Measurements from ENCODE around the gene RACK1.

Gene RACK1

GRCh38 chr5:181259283-181259682, 15.6 kb upstream of the RACK1 start:
- FAIRE-seq, result no peak

- FAIRE-seq, result no peak
Measured at GRCh38 chr5:181258576-181258975, 14.9 kb upstream of the RACK1 start.

DNA sequence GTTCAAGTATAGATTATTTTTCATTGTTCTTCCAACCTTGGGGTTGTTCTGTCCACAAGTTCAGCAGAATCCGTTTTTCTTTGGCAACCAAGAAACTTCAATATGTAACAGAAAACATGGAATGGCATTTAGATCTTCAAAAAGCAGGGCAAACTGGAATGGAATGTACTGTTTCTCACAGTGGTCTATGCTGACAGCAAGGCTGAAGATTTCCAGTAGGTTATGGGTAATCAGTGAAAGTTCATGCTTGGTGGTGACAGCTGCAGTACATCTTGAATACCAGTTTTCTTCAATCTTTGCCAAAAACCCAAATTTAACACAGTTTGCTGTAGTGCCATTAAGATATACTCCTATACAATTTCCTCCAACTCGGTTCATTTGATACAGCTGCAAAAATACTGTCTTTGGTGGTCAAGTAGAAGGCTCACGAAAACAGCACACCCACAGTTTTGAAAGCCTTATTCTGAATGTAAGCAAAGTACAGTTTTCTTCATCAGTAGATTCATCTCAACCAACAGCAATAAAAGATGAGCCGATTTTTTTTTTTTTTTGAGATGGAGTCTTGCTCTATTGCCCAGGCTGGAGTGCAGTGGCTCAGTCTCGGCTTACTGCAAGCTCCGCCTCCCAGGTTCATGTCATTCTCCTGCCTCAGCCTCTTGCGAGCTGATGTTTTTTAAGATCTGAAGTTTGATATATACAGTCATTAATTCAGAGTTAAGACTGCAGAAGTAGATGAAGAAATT, 12.3 kb upstream of the RACK1 start:
- no peak for FAIRE-seq

GRCh38 chr5:181255276-181255675, 11.6 kb upstream of the RACK1 start:
- FAIRE-seq, result no peak

DNA sequence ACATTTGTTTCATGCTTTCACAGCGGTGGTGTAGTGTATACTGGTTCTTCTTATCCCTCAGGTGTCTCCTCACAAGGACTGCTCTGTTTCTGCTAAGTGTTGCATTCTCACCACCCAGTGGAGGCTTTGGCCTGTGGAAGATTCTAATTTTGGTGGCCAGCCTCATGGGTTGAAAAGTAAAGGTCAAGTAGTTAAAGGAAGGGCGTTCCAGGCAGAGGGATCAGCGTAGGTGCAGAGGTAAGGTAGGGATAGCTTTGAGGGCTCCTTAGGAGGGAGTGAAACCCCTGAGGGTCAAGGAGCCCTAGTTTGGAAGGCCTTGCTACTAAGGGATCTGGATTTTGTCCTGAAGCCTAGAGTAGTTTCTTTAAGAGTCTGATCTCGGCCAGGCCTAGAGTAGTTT, 4.6 kb upstream of the RACK1 start:
- FAIRE-seq, result no peak

DNA sequence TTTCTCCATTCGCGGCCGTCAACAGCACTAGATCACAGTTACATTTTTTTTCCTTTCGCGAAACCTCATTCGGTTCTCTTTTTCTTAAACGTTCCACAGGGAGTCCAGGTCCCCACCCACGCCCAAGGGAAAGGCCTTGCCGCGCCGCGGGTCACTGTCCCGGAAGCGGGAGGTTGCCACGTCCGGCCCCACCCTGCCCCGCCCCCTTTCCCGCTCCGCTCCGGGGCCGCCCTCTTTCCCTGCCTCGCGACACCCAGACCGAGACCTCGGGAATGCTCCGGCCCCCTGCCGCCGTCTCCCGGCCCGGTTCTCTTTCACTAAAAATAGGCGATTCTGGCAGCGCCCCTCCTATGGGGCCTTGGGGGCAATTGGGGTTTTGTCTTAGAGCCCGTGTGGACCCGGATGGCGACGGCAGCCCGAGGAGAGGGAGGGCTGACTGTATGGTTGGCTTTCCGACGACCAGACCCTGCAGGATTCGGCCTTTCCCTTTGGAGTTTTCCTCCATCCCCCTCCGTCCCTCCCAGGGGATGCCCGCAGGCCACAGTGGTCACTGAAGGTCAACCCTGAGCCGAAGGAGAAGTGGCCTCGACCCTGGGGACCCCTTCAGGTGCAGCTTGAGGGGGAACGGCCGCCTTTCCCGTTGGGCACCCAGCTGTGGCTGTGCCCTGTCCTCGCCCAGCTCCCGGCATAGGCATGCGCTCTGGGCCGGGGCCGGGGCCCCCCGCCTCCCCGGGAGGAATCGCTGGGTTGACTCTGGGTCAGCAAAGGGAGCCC, 2.8 kb upstream of the RACK1 start:
- FAIRE-seq, result no peak

- no peak for FAIRE-seq
Measured at GRCh38 chr5:181245427-181246275, 1.9 kb upstream of the RACK1 start.

DNA sequence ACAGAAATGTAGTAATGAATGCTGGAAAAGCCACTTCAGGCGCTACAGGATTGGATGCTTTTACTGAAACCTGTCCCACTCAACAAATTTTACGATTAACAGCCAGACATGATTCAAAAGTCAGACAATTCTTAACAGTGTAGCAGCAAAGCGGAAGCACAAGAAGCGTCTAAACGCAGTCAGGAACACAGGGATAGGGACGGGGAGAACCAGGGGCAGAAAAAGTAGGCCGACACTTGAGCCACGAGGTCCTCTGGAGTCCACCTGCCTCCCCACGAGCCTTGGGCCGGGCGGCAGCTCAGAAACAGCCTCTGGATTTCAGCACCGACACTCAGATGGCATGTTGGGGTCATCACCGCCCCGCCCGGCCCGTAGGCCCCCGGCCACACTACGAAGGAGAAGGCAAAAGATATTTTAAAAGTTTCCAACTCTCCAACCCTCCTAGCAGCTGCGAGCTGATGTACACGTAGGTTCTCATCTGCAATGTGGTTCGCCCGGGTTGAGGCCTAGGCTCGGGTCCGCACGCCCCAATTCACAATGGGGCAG, 615 bp downstream of the RACK1 start:
- no peak for FAIRE-seq

- no peak for FAIRE-seq
Measured at GRCh38 chr5:181242031-181242451, 1.7 kb downstream of the RACK1 start.

DNA sequence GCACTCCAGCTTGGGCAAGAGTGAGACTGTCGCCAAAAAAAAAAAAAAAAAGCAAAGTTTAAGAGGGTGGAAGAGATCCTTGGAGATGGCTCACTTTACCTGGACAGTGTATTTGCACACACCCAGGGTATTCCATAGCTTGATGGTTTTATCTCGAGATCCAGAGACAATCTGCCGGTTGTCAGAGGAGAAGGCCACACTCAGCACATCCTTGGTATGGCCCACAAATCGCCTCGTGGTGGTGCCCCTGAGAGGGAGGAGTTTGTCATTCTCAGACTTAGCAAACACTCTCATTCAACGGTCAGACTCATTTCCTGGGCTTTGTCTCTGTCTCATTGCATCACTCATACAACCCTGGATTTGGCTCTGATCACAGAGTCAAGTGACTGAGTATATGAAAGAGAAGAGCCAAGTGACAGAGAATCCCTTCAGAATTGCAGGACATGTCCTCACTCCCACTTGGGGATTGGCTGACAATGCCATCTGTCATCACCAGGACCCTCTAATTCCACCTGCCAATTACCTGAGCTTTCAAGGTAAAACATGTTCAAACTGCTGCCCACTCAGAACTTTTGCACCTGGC, 2.2 kb downstream of the RACK1 start:
- no peak for FAIRE-seq

- FAIRE-seq, result no peak
Measured at GRCh38 chr5:181239062-181239663, 4.5 kb downstream of the RACK1 start.

DNA sequence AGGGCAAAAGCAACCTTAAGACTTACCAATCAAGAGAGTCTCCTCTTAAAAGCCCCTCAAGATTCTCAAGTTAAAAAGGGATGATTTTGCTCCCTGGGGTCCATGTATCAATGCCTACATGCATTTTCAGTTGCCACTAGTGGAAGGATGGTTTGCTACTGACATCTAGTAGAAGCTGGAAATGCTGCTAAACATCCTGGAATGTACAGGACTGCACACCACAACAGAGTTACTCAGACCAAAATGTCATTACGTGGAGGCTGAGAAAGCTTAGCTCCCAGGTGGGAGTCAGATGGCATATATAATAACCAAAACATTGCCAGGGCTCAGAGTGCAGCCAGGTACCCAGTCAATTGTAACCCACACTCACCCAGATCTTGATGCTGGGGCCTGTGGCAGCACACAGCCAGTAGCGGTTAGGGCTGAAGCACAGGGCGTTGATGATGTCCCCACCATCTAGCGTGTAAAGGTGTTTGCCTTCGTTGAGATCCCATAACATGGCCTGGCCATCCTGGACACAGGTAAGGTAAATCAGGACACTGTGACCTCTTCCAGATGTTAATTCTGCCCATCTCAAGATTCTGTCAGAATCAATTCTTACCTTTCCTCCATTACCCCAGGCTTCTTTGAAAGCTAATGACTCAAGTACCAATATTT, 5.8 kb downstream of the RACK1 start:
- no peak for FAIRE-seq

DNA sequence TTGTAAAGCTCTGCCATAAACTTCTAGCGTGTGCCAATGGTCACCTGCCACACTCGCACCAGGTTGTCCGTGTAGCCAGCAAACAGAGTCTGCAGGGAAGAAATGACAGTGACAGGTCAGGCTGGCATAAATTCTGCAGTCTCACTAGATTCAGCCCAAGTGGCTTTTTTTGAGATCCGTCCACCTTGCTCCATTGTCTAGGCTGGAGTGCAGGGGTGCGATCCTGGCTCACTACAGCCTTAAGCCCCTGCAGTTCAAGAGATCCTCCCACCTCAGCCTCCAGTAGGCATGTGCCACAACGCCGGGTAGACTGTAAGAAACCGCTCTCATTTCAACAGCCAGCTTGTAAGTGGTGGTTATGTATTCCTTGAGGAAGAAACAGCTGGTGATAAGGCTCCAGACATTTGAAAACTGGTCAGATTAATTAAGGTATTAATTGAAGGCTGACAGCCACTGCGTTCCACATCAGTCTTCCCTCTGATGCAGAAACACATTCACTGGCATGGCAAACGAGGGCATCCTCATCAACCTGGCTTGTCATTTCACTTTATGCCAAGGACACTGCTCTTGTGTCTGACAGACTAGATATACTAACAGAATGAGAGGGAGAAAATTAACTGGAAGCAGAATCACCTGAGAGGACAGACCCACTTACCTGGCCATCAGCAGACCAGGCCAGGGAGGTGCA, 6.6 kb downstream of the RACK1 start:
- no peak for FAIRE-seq

DNA sequence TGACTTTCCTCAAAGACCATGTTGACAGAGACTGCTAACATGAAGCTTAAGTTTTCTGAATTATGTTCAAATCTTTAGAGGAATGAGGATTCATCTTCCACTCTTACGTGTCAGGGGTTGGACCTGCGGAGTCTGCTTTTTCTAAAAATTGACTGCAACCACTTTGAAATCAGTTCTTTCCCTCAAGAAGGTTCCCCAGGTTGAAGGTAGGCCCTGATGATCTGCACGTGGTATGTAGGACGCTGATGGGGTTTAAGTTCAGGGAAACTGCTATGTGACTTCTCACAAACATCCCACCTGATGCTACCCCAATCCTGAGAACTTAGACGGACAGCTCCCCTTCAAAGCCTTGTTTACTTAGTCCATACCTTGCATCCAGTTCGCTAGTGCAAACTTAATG, 7.2 kb downstream of the RACK1 start:
- FAIRE-seq, result no peak

DNA sequence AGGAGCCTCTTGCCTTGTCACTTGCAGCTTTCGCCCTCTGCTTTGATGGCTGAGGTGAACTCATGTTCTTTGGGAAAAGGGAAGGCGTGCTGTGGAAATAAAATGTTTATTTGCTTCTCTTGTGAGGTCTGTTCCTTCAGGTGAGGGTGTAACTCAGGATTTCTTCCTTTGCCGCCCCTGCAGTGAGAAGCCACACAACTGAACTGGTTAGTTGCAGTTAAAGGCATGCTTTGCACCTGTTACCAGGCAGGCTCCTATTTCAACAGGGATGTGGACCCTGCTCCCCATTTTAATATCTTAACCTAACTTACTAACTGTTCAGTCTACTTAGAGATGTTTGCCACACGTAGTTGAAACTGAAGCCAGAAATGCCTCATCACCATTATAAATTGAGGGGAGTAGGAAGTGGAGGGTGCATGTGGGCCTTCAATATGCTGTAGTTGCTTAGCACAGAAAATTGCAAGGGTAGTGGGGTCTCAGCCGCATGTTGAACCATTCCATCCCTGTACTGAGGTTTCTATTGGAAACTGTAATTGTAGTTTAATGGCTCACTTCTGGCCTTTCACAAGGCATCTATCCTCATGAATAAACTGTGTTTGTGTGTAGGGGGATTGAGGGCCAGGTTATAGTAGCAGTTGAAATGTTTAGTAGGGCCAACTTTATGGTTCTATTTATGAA, 7.9 kb downstream of the RACK1 start:
- FAIRE-seq, result no peak

- no peak for FAIRE-seq
Measured at GRCh38 chr5:181235323-181235688, 8.4 kb downstream of the RACK1 start.

- FAIRE-seq, result no peak
Measured at GRCh38 chr5:181234455-181235306, 9.0 kb downstream of the RACK1 start.

- FAIRE-seq, result no peak
Measured at GRCh38 chr5:181233801-181234454, 9.8 kb downstream of the RACK1 start.
